H1 (cell line): ENCODE measurements around the gene SLC13A2. TPM values are rescaled to one million over a fixed set of nuclear protein-coding genes. Genes with fewer than 3 reads are reported as not detected.

Experiments used
- ATF2 ChIP-seq: IDR thresholded peaks from 2 replicates; pipeline ENCODE4 v1.6.1; 2012; ENCODE audit warnings: low read length, inconsistent platforms
- CBX8 ChIP-seq: fragments of 300-800, 300-1000 bp; sonication (generic); IDR thresholded peaks from 2 replicates; pipeline ENCODE4 v1.7.1; 2016; ENCODE audit warnings: low read depth, low read length, borderline replicate concordance
- JUN ChIP-seq: IDR thresholded peaks from 2 replicates; pipeline ENCODE4 v1.6.1; 2011; ENCODE audit warnings: low read depth, mild to moderate bottlenecking, improper control_type of control experiment, low read length
- SIN3A ChIP-seq, 2 experiments: IDR thresholded peaks in 1 of 2; conservative IDR thresholded peaks in 1 of 2; 2 replicates each; pipeline ENCODE4 v1.6.1; 2011 to 2012; ENCODE audit warnings: low read length in 2 of 2, improper control_type of control experiment in 1 of 2, low read depth in 1 of 2, mild to moderate bottlenecking in 1 of 2
- SP2 ChIP-seq: IDR thresholded peaks from 2 replicates; pipeline ENCODE4 v1.6.1; 2012; ENCODE audit warnings: mild to moderate bottlenecking, low read length, inconsistent platforms
- TAF7 ChIP-seq: optimal IDR thresholded peaks from 2 replicates; pipeline ENCODE3; 2011; ENCODE audit warnings: low read depth, mild to moderate bottlenecking, inconsistent platforms, low read length, moderate library complexity, borderline replicate concordance
- polyA plus RNA-seq, 7 experiments: library from polyadenylated mRNA; depleted of rRNA in 3 of 7; stranded (reverse) in 5 of 7; unstranded in 2 of 7; fragments of >200 nt in 5 of 7; fragments of 200-250 nt in 2 of 7; gene quantifications; 1 replicate in 5 of 7; 2 replicates in 1 of 7; 4 replicates in 1 of 7; pipeline versions ENCODE4 v1.2.1 to v1.2.3, GENCODE V29; 2011 to 2013; ENCODE audit warnings: missing spikeins in 2 of 7, mixed read lengths in 2 of 7
- total RNA-seq: library from RNA; stranded (reverse); fragmentation: NEBNext Ultra II Directional; extraction: Animal tissue kit (Norgen Biotek cat#: 25700); gene quantifications from 2 replicates; pipeline ENCODE4 v1.2.1, GENCODE V29; 2021

Gene SLC13A2
- total and polyA plus RNA-seq, 2 of the 8 experiments (the other 6 are each of a cell fraction or from before 2014, with no cell fraction given): not detected

- TF ChIP-seq TAF7 (no peak), SIN3A (conservative IDR thresholded peaks at IDR 0.05 in 1 of 2, IDR thresholded peaks at IDR 0.05 in 1 of 2; ENCODE audit: low read depth in 1 of 2, low read length in 2 of 2) (no peak), CBX8 (no peak), SP2 (no peak), ATF2 (no peak), JUN (no peak)
- TF ChIP-seq, all 59 proteins: peak for 0
These were observed 38.5 kb downstream of the SLC13A2 start (continued) for GRCh38 chr17:28511858-28512461.
